GM12878 (cell line): ENCODE measurements around the gene ATXN2. TPM values are rescaled to one million over a fixed set of nuclear protein-coding genes. Genes with fewer than 3 reads are reported as not detected.

Source experiments
- ATAC-seq: fragments of 200-7000 bp; cut with Tn5 transposase; 3 replicates; pipeline ENCODE4 v1.9.1; 2020; ENCODE audit warnings: mild to moderate bottlenecking, moderate library complexity
- BruUV-seq: library from RNA; stranded (reverse); fragments of 400-500 nt; replicated peaks from 2 replicates; lab custom pipeline; 2021; lab: Mats Ljungman, UMichigan
- CTCF ChIA-PET: fragments of 300-600 bp; sonication (Branson Sonifier 250); formaldehyde crosslinking; extraction: SDS; loops from one replicate; lab custom pipeline; 2021; ENCODE audit warnings: inconsistent platforms; lab: Yijun Ruan, JAX
- POLR2A ChIA-PET: fragments of 350-600 bp; formaldehyde crosslinking; extraction: SDS; loops from one replicate; lab custom pipeline; 2021; ENCODE audit warnings: inconsistent platforms; lab: Charles Lee
- RAD21 ChIA-PET: fragments of 300-600 bp; sonication (Branson Sonifier 250); formaldehyde crosslinking; loops from one replicate; lab custom pipeline; 2023; ENCODE audit warnings: antibody characterized with exemption; ENCODE audit not compliant: unreplicated experiment; lab: Charles Lee
- SMC1A ChIA-PET: fragments of 300-600 bp; sonication (Branson Sonifier 250); formaldehyde crosslinking; loops from one replicate; lab custom pipeline; 2023; ENCODE audit not compliant: unreplicated experiment, uncharacterized antibody; lab: Charles Lee
- DNase-seq: peaks from one replicate; pipeline ENCODE4 v3.0.0-alpha.2; 2011; ENCODE audit warnings: low read depth, low spot score
- FAIRE-seq: peaks from 3 replicates; lab custom pipeline; 2011; peaks lifted over from hg19 to GRCh38; lab: Jason Lieb, UNC
- H2AFZ ChIP-seq: 2 replicates; pipeline ENCODE4 v1.6.0; 2011; ENCODE audit warnings: low read depth, low read length, control low read depth; ENCODE audit not compliant: control insufficient read depth
- H3K27ac ChIP-seq: 2 replicates; pipeline ENCODE4 v1.5.1; 2011; ENCODE audit warnings: control low read depth; ENCODE audit not compliant: control insufficient read depth, insufficient read depth
- H3K27me3 ChIP-seq, 2 experiments: replicated peaks in 1 of 2; 2 replicates each; pipeline versions ENCODE4 v1.6.0 to v1.6.1; 2011; ENCODE audit warnings: low read length in 1 of 2; ENCODE audit not compliant: control insufficient read depth in 2 of 2, insufficient read depth in 2 of 2
- H3K36me3 ChIP-seq, 2 experiments: 2 replicates each; pipeline ENCODE4 v1.5.1; 2011; ENCODE audit warnings: low read length in 1 of 2; ENCODE audit not compliant: control insufficient read depth in 2 of 2, insufficient read depth in 2 of 2
- H3K4me1 ChIP-seq: 2 replicates; pipeline ENCODE4 v1.6.1; 2011; ENCODE audit warnings: mild to moderate bottlenecking, low read length, moderate library complexity, mixed read lengths; ENCODE audit not compliant: control insufficient read depth, insufficient read depth
- H3K4me2 ChIP-seq: 2 replicates; pipeline ENCODE4 v1.6.0; 2011; ENCODE audit warnings: control low read depth; ENCODE audit not compliant: control insufficient read depth, insufficient read depth
- H3K4me3 ChIP-seq: fragments of 200-600 bp; sonication (generic); 2 replicates; pipeline ENCODE4 v1.5.1; 2016
- H3K79me2 ChIP-seq: 2 replicates; pipeline ENCODE4 v1.6.0; 2011; ENCODE audit warnings: low read length; ENCODE audit not compliant: control insufficient read depth, insufficient read depth
- H3K9ac ChIP-seq: 2 replicates; pipeline ENCODE4 v1.8.0; 2011; ENCODE audit warnings: low read length, control low read depth, mixed read lengths; ENCODE audit not compliant: control insufficient read depth, insufficient read depth
- H3K9me3 ChIP-seq: replicated peaks from 3 replicates; pipeline ENCODE4 v1.5.1; 2011; ENCODE audit warnings: mild to moderate bottlenecking, low read length; ENCODE audit not compliant: control insufficient read depth, insufficient read depth
- H4K20me1 ChIP-seq: 2 replicates; pipeline ENCODE4 v1.6.0; 2011; ENCODE audit not compliant: control insufficient read depth, insufficient read depth
- CTCF ChIP-seq, 3 experiments: IDR thresholded peaks in 2 of 3; conservative IDR thresholded peaks in 1 of 3; 2 replicates each; pipeline ENCODE4 v1.5.1; 2011; ENCODE audit warnings: low read depth in 3 of 3, low read length in 3 of 3, mild to moderate bottlenecking in 3 of 3, control low read depth in 2 of 3, moderate library complexity in 2 of 3, inconsistent platforms in 1 of 3, mixed read lengths in 1 of 3; ENCODE audit not compliant: control insufficient read depth in 2 of 3, insufficient read depth in 1 of 3; ENCODE audit errors: extremely low read depth in 1 of 3
- EGR1 ChIP-seq, 2 experiments: IDR thresholded peaks; 1 replicate in 1 of 2; 2 replicates in 1 of 2; pipeline ENCODE4 v1.6.1; 2011 to 2012; ENCODE audit warnings: low read depth in 2 of 2, low read length in 2 of 2, borderline replicate concordance in 1 of 2, mild to moderate bottlenecking in 1 of 2, moderate library complexity in 1 of 2
- IKZF2 ChIP-seq, 2 experiments: fragments of 450-650 bp; IDR thresholded peaks; 2 replicates each; pipeline ENCODE4 v1.6.1; 2017; ENCODE audit warnings: mild to moderate bottlenecking in 2 of 2, moderate library complexity in 2 of 2
- SIX5 ChIP-seq: IDR thresholded peaks from 2 replicates; pipeline ENCODE4 v1.6.1; 2011; ENCODE audit warnings: mild to moderate bottlenecking, low read depth, low read length, moderate library complexity; ENCODE audit not compliant: severe bottlenecking
- STAT1 ChIP-seq: fragments of 450-650 bp; conservative IDR thresholded peaks from 2 replicates; pipeline ENCODE4 v1.6.1; 2014; ENCODE audit warnings: antibody characterized with exemption, mild to moderate bottlenecking
- TCF7 ChIP-seq: IDR thresholded peaks from 2 replicates; pipeline ENCODE4 v1.6.1; 2014; ENCODE audit warnings: antibody characterized with exemption, borderline replicate concordance
- WGBS: methylation state at CpG from one replicate; pipeline ENCODE4 v1.1.6; 2016; ENCODE audit warnings: low lambda C conversion rate; ENCODE audit not compliant: insufficient replicate concordance, insufficient coverage; ENCODE audit errors: missing lambda C conversion rate; 5-methylcytosine and 5-hydroxymethylcytosine counted together
- in situ Hi-C: fragments of 300-500 bp; cut with MboI; formaldehyde crosslinking; loops from 9 replicates; pipeline ENCODE4 v1.14.3; 2018; ENCODE audit warnings: mixed read lengths
- intact Hi-C: fragments of 100-400 bp; cut with micrococcal nuclease; formaldehyde crosslinking; loops from one replicate; pipeline ENCODE4 v1.14.2; 2022; ENCODE audit not compliant: unreplicated experiment
- polyA plus RNA-seq, 11 experiments: library from polyadenylated mRNA; depleted of rRNA in 4 of 11; unstranded in 6 of 11; stranded (reverse) in 5 of 11; fragments of >200 nt; fragmentation: Nextera tagmentation in 4 of 11; fragmentation: Illumina TruSeq in 1 of 11; extraction: Ambion mirVana in 4 of 11; extraction: Trizol in 1 of 11; gene quantifications; 1 replicate in 1 of 11; 2 replicates in 10 of 11; pipeline versions ENCODE4 v1.2.1 to v1.2.3, GENCODE V29; 2011 to 2016; ENCODE audit warnings: inconsistent platforms in 2 of 11, missing spikeins in 2 of 11, low read depth in 1 of 11
- total RNA-seq, 4 experiments: library from RNA; depleted of rRNA in 3 of 4; stranded (reverse); fragments of >200 nt in 3 of 4; fragmentation: Illumina TruSeq in 1 of 4; extraction: Trizol in 1 of 4; gene quantifications; 2 replicates each; pipeline versions ENCODE4 v1.2.1 to v1.2.3, GENCODE V29; 2013 to 2021
- TF ChIP-seq, protein P1 (sequence below): fragments of 450-650 bp; IDR thresholded peaks from 2 replicates; pipeline ENCODE4 v1.6.1; 2018; ENCODE audit warnings: mild to moderate bottlenecking, low read depth, moderate library complexity; ENCODE audit not compliant: partially characterized antibody

The ATXN2 gene
- total and polyA plus RNA-seq, 10 of the 15 experiments (the other 5 are each of a cell fraction or from before 2014, with no cell fraction given), result 8.8 to 31.5 (median 19.0) TPM

DNA sequence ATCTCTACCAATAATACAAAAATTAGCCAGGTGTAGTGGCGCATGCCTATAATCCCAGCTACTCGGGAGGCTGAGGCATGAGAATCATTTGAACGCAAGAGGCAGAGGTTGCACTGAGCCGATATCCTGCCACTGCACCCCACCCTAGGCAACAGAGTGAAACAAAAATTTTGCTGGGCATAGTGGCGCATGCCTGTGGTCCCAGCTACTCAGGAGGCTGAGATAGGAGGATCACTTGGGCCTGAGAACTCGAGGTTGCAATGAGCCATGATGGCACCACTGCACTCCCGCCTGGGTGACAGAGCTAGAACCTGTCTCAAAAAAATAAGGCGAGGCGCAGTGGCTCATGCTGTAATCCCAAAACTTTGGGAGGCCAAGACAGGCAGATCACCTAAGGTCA, 9.5 kb downstream of the ATXN2 start:
- no peak overlapping the region for H3K9ac ChIP-seq
- no peak overlapping the region for H2AFZ ChIP-seq
- CTCF ChIA-PET, result no interaction called here
- WGBS, result 96% methylated on average over 9 of the region's 9 CpGs
- BruUV-seq, result no TSS peak
- no peak for DNase-seq
- no peak for FAIRE-seq
- peaks cover 61% of the 10 kb centered on the region for H3K79me2 ChIP-seq
- H3K27ac ChIP-seq, result no peak overlapping the region
- TF ChIP-seq STAT1 (no peak), EGR1 (IDR thresholded peaks at IDR 0.05; ENCODE audit: borderline replicate concordance in 1 of 2, low read depth in 2 of 2, low read length in 2 of 2) (no peak), IKZF2 (IDR thresholded peaks at IDR 0.05) (no peak), CTCF (IDR thresholded peaks at IDR 0.05 in 2 of 3, conservative IDR thresholded peaks at IDR 0.05 in 1 of 3; ENCODE audit: control insufficient read depth in 2 of 3, extremely low read depth in 1 of 3, insufficient read depth in 1 of 3, low read depth in 3 of 3, low read length in 3 of 3) (no peak), TCF7 (no peak), SIX5 (no peak)
- TF ChIP-seq, protein P1, sequence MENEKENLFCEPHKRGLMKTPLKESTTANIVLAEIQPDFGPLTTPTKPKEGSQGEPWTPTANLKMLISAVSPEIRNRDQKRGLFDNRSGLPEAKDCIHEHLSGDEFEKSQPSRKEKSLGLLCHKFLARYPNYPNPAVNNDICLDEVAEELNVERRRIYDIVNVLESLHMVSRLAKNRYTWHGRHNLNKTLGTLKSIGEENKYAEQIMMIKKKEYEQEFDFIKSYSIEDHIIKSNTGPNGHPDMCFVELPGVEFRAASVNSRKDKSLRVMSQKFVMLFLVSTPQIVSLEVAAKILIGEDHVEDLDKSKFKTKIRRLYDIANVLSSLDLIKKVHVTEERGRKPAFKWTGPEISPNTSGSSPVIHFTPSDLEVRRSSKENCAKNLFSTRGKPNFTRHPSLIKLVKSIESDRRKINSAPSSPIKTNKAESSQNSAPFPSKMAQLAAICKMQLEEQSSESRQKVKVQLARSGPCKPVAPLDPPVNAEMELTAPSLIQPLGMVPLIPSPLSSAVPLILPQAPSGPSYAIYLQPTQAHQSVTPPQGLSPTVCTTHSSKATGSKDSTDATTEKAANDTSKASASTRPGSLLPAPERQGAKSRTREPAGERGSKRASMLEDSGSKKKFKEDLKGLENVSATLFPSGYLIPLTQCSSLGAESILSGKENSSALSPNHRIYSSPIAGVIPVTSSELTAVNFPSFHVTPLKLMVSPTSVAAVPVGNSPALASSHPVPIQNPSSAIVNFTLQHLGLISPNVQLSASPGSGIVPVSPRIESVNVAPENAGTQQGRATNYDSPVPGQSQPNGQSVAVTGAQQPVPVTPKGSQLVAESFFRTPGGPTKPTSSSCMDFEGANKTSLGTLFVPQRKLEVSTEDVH, result no peak
- no peak for ATAC-seq
- peaks cover 0 to 3% of the 10 kb centered on the region in 2 experiments; a peak in 1 of 4 replicates for H3K36me3 ChIP-seq
- no peak overlapping the region for H3K4me3 ChIP-seq
- RAD21 ChIA-PET, result no interaction called here
- POLR2A ChIA-PET, result no interaction called here
- no peaks in the 10 kb centered on the region for H3K9me3 ChIP-seq
- H3K27me3 ChIP-seq, result no peaks in the 10 kb centered on the region
- intact Hi-C loops (no loop called here), in situ Hi-C loops (no loop called here)
- H3K4me1 ChIP-seq, result no peaks in the 10 kb centered on the region; the same call in 1 of the 2 replicates
- SMC1A ChIA-PET, result no interaction called here
- no peaks in the 10 kb centered on the region for H4K20me1 ChIP-seq
- no peak overlapping the region for H3K4me2 ChIP-seq
